Esophagus muscularis mucosa (tissue), 3 donors: ENCODE measurements around the gene NPAS3.

Source experiments
- CTCF ChIP-seq, 3 experiments: fragments of 200-600 bp in 2 of 3; fragments of 450-650 bp in 1 of 3; sonication (generic) in 2 of 3; IDR thresholded peaks; one replicate each; pipeline ENCODE4 v1.5.1; 2017 to 2019; ENCODE audit warnings: antibody characterized with exemption in 3 of 3, mild to moderate bottlenecking in 2 of 3, moderate library complexity in 1 of 3
- POLR2A ChIP-seq: fragments of 450-650 bp; IDR thresholded peaks from one replicate; pipeline ENCODE4 v1.6.1; 2017; ENCODE audit warnings: antibody characterized with exemption, moderate library complexity, mild to moderate bottlenecking, low read depth

- TF ChIP-seq CTCF (IDR thresholded peaks at IDR 0.05) = no peak
- TF ChIP-seq POLR2A = no peak
Observed at GRCh38 chr14:33678005-33678404, 739.3 kb downstream of the NPAS3 start.
